Endothelial cell of umbilical vein (primary cell): ENCODE results near the gene KATNAL1.

Experiments used
- EZH2 ChIP-seq: IDR thresholded peaks from 2 replicates; pipeline ENCODE4 v1.6.1; 2012; ENCODE audit warnings: borderline replicate concordance, low read depth, mild to moderate bottlenecking, moderate library complexity, low read length, inconsistent platforms; ENCODE audit not compliant: severe bottlenecking
- FOS ChIP-seq: IDR thresholded peaks from 2 replicates; pipeline ENCODE4 v1.6.1; 2011; ENCODE audit warnings: mild to moderate bottlenecking, low read length, moderate library complexity, borderline replicate concordance; ENCODE audit not compliant: insufficient read depth
- MYC ChIP-seq: IDR thresholded peaks from one replicate; pipeline ENCODE4 v1.6.1; 2011; ENCODE audit warnings: mild to moderate bottlenecking, low read depth, low read length
- POLR2A ChIP-seq: IDR thresholded peaks from 2 replicates; pipeline ENCODE4 v1.6.1; 2012; ENCODE audit warnings: low read depth, mild to moderate bottlenecking, control low read depth, low read length
- POLR2AphosphoS5 ChIP-seq: IDR thresholded peaks from 2 replicates; pipeline ENCODE4 v1.6.1; 2012; ENCODE audit warnings: low read depth, mild to moderate bottlenecking, control low read depth, low read length, moderate library complexity; ENCODE audit not compliant: insufficient read depth
- TF ChIP-seq, protein P1 (sequence below), 2 donors: IDR thresholded peaks; 1 replicate in 1 of 2; 2 replicates in 1 of 2; pipeline ENCODE4 v1.5.1; 2011; ENCODE audit warnings: low read length in 2 of 2, mild to moderate bottlenecking in 2 of 2, moderate library complexity in 2 of 2, control low read depth in 1 of 2, inconsistent platforms in 1 of 2, low read depth in 1 of 2; ENCODE audit not compliant: insufficient read depth in 1 of 2; ENCODE audit errors: extremely low read depth in 1 of 2

DNA sequence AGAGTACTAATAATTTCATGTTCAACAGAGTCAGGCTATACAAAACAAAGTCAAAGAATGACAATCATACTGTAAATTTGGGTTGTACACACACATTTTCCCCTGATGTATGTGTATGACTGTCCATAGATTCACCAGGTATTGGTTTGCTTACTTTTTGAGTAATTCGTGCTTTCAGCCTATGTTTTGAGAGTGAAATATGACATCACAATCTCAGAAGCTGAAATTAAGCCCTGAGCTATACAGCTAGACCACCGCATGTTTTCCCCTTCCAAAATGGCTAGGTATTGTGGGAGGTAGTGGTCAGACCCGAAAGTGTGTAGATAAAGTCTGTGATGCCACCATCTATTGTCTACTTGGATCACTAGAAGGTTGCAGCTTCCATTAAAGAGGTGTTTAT, 102.8 kb downstream of the KATNAL1 start:
- TF ChIP-seq, protein P1, sequence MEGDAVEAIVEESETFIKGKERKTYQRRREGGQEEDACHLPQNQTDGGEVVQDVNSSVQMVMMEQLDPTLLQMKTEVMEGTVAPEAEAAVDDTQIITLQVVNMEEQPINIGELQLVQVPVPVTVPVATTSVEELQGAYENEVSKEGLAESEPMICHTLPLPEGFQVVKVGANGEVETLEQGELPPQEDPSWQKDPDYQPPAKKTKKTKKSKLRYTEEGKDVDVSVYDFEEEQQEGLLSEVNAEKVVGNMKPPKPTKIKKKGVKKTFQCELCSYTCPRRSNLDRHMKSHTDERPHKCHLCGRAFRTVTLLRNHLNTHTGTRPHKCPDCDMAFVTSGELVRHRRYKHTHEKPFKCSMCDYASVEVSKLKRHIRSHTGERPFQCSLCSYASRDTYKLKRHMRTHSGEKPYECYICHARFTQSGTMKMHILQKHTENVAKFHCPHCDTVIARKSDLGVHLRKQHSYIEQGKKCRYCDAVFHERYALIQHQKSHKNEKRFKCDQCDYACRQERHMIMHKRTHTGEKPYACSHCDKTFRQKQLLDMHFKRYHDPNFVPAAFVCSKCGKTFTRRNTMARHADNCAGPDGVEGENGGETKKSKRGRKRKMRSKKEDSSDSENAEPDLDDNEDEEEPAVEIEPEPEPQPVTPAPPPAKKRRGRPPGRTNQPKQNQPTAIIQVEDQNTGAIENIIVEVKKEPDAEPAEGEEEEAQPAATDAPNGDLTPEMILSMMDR (IDR thresholded peaks at IDR 0.05; ENCODE audit: extremely low read depth in 1 of 2, insufficient read depth in 1 of 2, low read depth in 1 of 2, low read length in 2 of 2), result no peak
- no peak for TF ChIP-seq POLR2AphosphoS5
- TF ChIP-seq EZH2, result no peak
- TF ChIP-seq POLR2A, result no peak
- no peak for TF ChIP-seq MYC
- no peak for TF ChIP-seq FOS
